Upper lobe of right lung (tissue), 1 donor: ENCODE measurements around the gene AHSP. TPM values are rescaled to one million over a fixed set of nuclear protein-coding genes. Genes with fewer than 3 reads are reported as not detected.
"Not testable (repeated sequence)": the region's sequence is repeated elsewhere in the genome, so short reads cannot be mapped to it uniquely, and the experiment has no call there.

Source experiments
- ATAC-seq: fragments of 200-7000 bp; cut with Tn5 transposase; one replicate; pipeline ENCODE4 v1.9.1; 2020; ENCODE audit warnings: mild to moderate bottlenecking, moderate library complexity
- DNase-seq: peaks from one replicate; pipeline ENCODE4 v3.0.0-alpha.2; 2020
- H3K27ac ChIP-seq: fragments of 200-600 bp; one replicate; pipeline ENCODE4 v1.8.0; 2022
- H3K27me3 ChIP-seq: fragments of 200-600 bp; one replicate; pipeline ENCODE4 v1.8.0; 2022; ENCODE audit warnings: mild to moderate bottlenecking
- H3K36me3 ChIP-seq: fragments of 200-600 bp; one replicate; pipeline ENCODE4 v1.8.0; 2022
- H3K4me1 ChIP-seq: fragments of 200-600 bp; one replicate; pipeline ENCODE4 v1.8.0; 2022
- H3K4me3 ChIP-seq: fragments of 200-600 bp; one replicate; pipeline ENCODE4 v1.8.0; 2022; ENCODE audit warnings: mild to moderate bottlenecking
- H3K9me3 ChIP-seq: fragments of 200-600 bp; one replicate; pipeline ENCODE4 v1.8.0; 2022
- intact Hi-C: fragments of 100-400 bp; cut with DNase I; formaldehyde crosslinking; loops from one replicate; pipeline ENCODE4 v1.11.0; 2022
- total RNA-seq: library from RNA; stranded (reverse); fragmentation: NEBNext Ultra II Directional; extraction: Animal tissue kit (Norgen Biotek cat#: 25700); gene quantifications from one replicate; pipeline ENCODE4 v1.2.1, GENCODE V29; 2021
- TF ChIP-seq, protein P1 (sequence below): fragments of 200-600 bp; IDR thresholded peaks from one replicate; pipeline ENCODE4 v1.8.0; 2022; ENCODE audit warnings: antibody characterized with exemption
- donor health status: DM: no; HTN: yes; CAD: no; lungs with severe emphysema.

The AHSP gene
- total RNA-seq, 1 donor from 2014 or later = not detected

DNA sequence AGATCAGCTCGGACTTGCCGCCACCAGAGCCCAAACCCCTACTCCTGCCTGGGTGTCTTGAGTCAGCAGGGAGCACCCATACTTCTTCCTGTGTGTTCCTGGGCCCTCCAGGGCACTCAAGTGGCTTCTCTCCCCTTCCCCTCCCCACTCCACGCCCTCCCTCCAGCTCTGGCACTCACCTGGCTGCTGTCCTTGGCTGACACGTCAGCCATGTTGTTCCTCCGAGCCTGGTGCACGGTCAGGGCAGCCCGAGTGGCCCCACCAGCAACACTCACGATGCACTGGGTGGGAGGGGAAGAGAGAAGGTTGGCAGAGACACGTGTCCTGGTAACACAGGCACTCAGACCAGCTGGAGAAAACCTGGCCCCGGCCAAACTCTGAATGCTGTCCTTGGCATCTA is 31.0 kb upstream of the AHSP start:
- ATAC-seq (peak; percentile 84), DNase-seq (peak; percentile 85)
- Histone ChIP-seq H3K4me3 (no peak overlapping the region), H3K36me3 (peaks cover 78% of the 10 kb centered on the region), H3K9me3 (no peaks in the 10 kb centered on the region), H3K4me1 (peaks cover 4% of the 10 kb centered on the region), H3K27me3 (no peaks in the 10 kb centered on the region), H3K27ac (no peak overlapping the region)
- intact Hi-C loops = no loop called here
- TF ChIP-seq, protein P1, sequence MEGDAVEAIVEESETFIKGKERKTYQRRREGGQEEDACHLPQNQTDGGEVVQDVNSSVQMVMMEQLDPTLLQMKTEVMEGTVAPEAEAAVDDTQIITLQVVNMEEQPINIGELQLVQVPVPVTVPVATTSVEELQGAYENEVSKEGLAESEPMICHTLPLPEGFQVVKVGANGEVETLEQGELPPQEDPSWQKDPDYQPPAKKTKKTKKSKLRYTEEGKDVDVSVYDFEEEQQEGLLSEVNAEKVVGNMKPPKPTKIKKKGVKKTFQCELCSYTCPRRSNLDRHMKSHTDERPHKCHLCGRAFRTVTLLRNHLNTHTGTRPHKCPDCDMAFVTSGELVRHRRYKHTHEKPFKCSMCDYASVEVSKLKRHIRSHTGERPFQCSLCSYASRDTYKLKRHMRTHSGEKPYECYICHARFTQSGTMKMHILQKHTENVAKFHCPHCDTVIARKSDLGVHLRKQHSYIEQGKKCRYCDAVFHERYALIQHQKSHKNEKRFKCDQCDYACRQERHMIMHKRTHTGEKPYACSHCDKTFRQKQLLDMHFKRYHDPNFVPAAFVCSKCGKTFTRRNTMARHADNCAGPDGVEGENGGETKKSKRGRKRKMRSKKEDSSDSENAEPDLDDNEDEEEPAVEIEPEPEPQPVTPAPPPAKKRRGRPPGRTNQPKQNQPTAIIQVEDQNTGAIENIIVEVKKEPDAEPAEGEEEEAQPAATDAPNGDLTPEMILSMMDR = no peak

DNA sequence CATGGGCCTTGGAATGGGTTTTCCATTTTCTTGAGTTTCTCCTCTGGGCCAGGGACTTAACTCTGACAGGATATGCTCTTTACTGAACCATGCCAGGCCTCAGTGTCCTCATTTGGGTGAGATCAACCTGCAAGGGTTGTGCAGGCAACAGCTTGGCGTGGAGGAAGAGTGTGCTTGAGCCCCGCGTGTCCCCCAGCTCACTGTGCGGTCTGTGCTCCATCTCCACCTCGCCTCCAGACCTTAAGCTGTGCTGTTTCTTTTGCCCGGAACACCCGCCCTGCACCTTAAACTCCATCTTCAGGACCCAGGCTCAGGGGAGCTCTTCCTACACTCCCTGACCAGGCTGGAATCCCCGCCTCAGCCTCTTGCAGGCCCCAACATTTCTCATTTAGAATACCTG is 29.2 kb upstream of the AHSP start:
- TF ChIP-seq, protein P1 = no peak
- no peak for ATAC-seq
- intact Hi-C loops = no loop called here

GRCh38 chr16:31499928-31500327 is 27.8 kb upstream of the AHSP start:
- DNase-seq (no peak), ATAC-seq (no peak)
- H3K36me3 ChIP-seq = peaks cover 49% of the 10 kb centered on the region
- peaks cover 12% of the 10 kb centered on the region for H3K4me1 ChIP-seq
- no peak overlapping the region for H3K4me3 ChIP-seq
- no peak overlapping the region for H3K27ac ChIP-seq
- TF ChIP-seq, protein P1 = no peak
- no peaks in the 10 kb centered on the region for H3K9me3 ChIP-seq
- intact Hi-C loops = no loop called here
- H3K27me3 ChIP-seq = no peaks in the 10 kb centered on the region

More for the DNA sequence above, 29.2 kb upstream of the AHSP start:
- DNase-seq = peak; percentile 38
- Histone ChIP-seq H3K4me3 (no peak overlapping the region), H3K27me3 (no peaks in the 10 kb centered on the region), H3K36me3 (peaks cover 62% of the 10 kb centered on the region), H3K27ac (no peak overlapping the region), H3K4me1 (peaks cover 5% of the 10 kb centered on the region), H3K9me3 (no peaks in the 10 kb centered on the region)

DNA sequence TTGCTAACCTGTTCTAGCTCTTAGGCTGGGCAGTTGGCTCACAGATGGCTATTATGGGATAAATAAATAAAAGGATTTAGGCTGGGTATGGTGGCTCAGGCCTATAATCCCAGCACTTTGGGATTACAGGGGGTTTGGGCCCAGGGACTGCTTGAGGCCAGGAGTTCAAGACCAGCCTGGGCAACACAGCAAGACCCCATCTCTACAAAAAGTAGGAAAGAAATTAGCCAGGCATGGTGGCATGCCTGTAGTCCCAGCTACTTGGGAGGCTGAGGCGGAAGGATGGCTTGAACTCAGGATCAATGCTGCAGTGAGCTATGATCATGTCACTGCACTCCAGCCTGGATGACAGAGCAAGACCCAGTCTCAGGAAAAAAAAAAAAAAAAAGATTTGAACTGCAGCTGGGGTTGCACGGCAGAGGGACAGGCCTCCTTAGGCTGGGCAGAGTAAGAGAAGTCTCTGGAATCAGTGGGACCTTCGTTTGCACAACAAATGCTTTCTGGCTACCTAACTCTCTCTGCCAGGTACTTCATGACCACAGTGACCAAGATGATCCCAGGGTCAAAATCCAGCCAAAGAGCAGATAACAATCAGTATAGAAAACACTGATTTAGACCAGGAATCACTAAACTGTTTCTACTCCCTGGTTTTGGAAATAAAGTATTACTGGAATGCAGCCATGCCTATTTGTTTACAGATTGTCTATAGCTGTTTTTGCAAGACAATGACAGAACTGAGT is 26.3 kb upstream of the AHSP start:
- ATAC-seq (no peak), DNase-seq (no peak)
- peaks cover 35% of the 10 kb centered on the region for H3K36me3 ChIP-seq
- intact Hi-C loops = no loop called here
- no peaks in the 10 kb centered on the region for H3K9me3 ChIP-seq
- H3K4me1 ChIP-seq = peaks cover 18% of the 10 kb centered on the region
- TF ChIP-seq, protein P1 = no peak
- H3K4me3 ChIP-seq = no peak overlapping the region
- no peaks in the 10 kb centered on the region for H3K27me3 ChIP-seq
- no peak overlapping the region for H3K27ac ChIP-seq

- peaks cover 29% of the 10 kb centered on the region for H3K36me3 ChIP-seq
- TF ChIP-seq, protein P1 = no peak
- no peak overlapping the region for H3K4me3 ChIP-seq
- no peak overlapping the region for H3K27ac ChIP-seq
- no peaks in the 10 kb centered on the region for H3K9me3 ChIP-seq
- H3K4me1 ChIP-seq = peaks cover 22% of the 10 kb centered on the region
- H3K27me3 ChIP-seq = no peaks in the 10 kb centered on the region
- ATAC-seq (no peak), DNase-seq (no peak)
- intact Hi-C loops = no loop called here
These were observed 25.7 kb upstream of the AHSP start for GRCh38 chr16:31501966-31502348.

DNA sequence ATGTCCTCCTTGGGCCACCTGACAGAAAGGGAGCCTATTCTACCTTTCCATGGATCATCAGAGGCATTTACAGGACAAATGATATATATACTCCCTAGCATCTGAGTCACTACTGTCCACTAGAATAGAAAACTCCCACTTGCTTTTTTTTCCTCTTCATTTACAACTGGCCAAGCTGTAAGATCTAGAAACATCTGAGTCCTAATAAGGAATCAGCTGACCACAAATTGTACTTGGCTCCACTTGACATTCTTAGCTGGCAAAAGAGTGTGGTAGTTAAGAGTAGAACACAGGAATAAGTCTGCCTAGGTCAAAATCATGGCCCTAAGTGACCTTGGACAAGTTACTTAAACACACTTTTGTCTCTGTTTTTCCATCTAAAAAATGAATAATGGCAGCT is 24.7 kb upstream of the AHSP start:
- DNase-seq (no peak), ATAC-seq (peak; percentile 74)
- no peaks in the 10 kb centered on the region for H3K27me3 ChIP-seq
- TF ChIP-seq, protein P1 = no peak
- intact Hi-C loops = no loop called here
- peaks cover 27% of the 10 kb centered on the region for H3K4me1 ChIP-seq
- H3K27ac ChIP-seq = no peak overlapping the region
- H3K9me3 ChIP-seq = no peaks in the 10 kb centered on the region
- no peak overlapping the region for H3K4me3 ChIP-seq
- peaks cover 23% of the 10 kb centered on the region for H3K36me3 ChIP-seq

DNA sequence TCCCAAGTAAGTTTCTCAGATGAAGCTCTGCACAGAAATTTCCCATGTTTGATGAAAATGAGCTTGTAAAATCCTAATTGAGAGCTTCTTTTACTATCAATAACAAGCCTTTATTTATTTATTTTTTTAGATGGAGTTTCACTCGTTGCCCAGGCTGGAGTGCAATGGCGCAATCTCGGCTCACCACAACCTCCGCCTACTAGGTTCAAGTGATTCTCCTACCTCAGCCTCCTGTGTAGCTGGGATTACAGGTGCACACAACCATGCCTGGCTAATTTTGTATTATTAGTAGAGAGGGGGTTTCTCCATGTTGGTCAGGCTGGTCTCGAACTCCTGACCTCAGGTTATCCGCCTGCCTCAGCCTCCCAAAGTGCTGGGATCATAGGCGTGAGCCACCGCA is 24.1 kb upstream of the AHSP start:
- peaks cover 18% of the 10 kb centered on the region for H3K36me3 ChIP-seq
- H3K4me3 ChIP-seq, H3K9me3 ChIP-seq, ATAC-seq, intact Hi-C loops, DNase-seq, H3K27me3 ChIP-seq: not testable (repeated sequence)
- H3K4me1 ChIP-seq = peaks cover 27% of the 10 kb centered on the region
- peak overlapping the region; percentile 15 for H3K27ac ChIP-seq
